Measurements from ENCODE around the gene FAS. TPM values are rescaled to one million over a fixed set of nuclear protein-coding genes. Genes with fewer than 3 reads are reported as not detected.

Gene FAS
- polyA plus RNA-seq, 3 donors, result 27.3 to 28.9 (median 27.9) TPM

DNA sequence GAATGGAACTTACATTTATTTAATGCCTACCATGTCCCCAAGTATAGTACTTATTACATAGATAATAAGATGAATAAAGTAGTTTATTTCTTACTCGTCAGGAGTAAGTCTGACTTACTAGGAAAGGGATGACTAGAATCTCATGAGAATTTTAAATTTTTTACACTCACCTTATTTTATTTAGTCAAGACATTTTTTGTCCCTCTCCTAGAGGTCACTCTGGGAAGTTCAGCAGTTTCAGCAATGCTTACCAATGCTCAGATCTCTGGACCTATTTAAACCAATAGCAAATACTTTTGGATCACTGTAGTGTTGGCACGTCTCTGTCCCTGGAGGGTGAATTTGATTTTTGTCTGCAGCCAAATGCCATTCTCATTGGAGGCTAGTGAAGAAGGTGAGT is 27.3 kb upstream of the FAS start:
- Mint-ChIP-seq H3K27ac (no peak overlapping the region), H3K36me3 (no peaks in the 10 kb centered on the region), H3K9me3 (no peaks in the 10 kb centered on the region), H3K4me3 (no peak overlapping the region), H3K4me1 (peaks cover 29% of the 10 kb centered on the region), H3K27me3 (ENCODE audit: low read depth in 3 of 3) (no peaks in the 10 kb centered on the region)
- Histone ChIP-seq H3K4me1 (ENCODE audit: control insufficient read depth in 1 of 2, insufficient read depth in 2 of 2, low read length in 2 of 2) (peaks cover 13 to 15% of the 10 kb centered on the region in 2 donors), H3K4me3 (replicated peaks in 1 of 3; ENCODE audit: low read depth in 2 of 3, low read length in 3 of 3) (no peak overlapping the region), H3K9ac (ENCODE audit: insufficient read depth, low read length, poor library complexity, severe bottlenecking) (no peak overlapping the region), H3K27ac (ENCODE audit: low read depth in 1 of 2, low read length in 2 of 2) (no peak overlapping the region), H2AFZ (ENCODE audit: insufficient read depth, low read depth, low read length, poor library complexity, severe bottlenecking) (no peak overlapping the region), H3K4me2 (replicated peaks; ENCODE audit: extremely low read depth, low read length, poor library complexity, severe bottlenecking) (no peak overlapping the region), H3K27me3 (ENCODE audit: control insufficient read depth in 2 of 2, insufficient read depth in 2 of 2, low read length in 2 of 2) (no peaks in the 10 kb centered on the region), H3K36me3 (replicated peaks in 1 of 2; ENCODE audit: control insufficient read depth in 1 of 2, insufficient read depth in 2 of 2, low read length in 2 of 2) (no peaks in the 10 kb centered on the region), H3K79me2 (ENCODE audit: insufficient read depth, low read length) (no peaks in the 10 kb centered on the region), H4K20me1 (ENCODE audit: insufficient read depth, low read length) (no peaks in the 10 kb centered on the region), H3K9me3 (replicated peaks in 1 of 2; ENCODE audit: control insufficient read depth in 1 of 2, insufficient read depth in 1 of 2, low read length in 2 of 2) (no peaks in the 10 kb centered on the region)
- intact Hi-C loops (cut with micrococcal nuclease), result no loop called here
- no peak for DNase-seq
- TF ChIP-seq, protein P1, sequence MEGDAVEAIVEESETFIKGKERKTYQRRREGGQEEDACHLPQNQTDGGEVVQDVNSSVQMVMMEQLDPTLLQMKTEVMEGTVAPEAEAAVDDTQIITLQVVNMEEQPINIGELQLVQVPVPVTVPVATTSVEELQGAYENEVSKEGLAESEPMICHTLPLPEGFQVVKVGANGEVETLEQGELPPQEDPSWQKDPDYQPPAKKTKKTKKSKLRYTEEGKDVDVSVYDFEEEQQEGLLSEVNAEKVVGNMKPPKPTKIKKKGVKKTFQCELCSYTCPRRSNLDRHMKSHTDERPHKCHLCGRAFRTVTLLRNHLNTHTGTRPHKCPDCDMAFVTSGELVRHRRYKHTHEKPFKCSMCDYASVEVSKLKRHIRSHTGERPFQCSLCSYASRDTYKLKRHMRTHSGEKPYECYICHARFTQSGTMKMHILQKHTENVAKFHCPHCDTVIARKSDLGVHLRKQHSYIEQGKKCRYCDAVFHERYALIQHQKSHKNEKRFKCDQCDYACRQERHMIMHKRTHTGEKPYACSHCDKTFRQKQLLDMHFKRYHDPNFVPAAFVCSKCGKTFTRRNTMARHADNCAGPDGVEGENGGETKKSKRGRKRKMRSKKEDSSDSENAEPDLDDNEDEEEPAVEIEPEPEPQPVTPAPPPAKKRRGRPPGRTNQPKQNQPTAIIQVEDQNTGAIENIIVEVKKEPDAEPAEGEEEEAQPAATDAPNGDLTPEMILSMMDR (IDR thresholded peaks at IDR 0.05), result no peak
- 100% methylated on average over 1 of the region's 2 CpGs for WGBS (ENCODE audit: insufficient coverage)

DNA sequence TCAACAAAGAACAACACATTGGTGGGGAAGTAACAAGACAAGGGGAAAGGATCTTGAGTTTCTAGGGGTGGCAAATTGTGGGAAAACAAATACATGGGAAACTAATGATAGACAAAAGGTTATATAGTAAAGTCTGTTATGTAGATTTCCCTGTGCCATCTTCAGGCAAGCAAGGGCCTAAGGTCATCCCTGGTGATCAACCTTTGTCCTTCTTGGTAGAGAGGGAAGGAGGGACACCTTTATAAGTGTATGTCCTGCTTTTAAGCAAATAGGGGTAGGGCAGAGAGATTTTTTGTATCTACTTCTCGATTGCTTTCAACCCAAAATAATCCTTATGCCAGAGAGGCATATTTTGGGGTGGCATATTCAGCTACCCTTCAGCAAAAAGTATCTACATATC is 26.2 kb upstream of the FAS start:
- no CpG with 5 or more reads among the region's 1 CpG for WGBS (ENCODE audit: insufficient coverage)
- TF ChIP-seq, protein P1 (IDR thresholded peaks at IDR 0.05), result no peak
- H3K79me2 ChIP-seq (ENCODE audit: insufficient read depth, low read length), result no peaks in the 10 kb centered on the region

More for the DNA sequence above, 26.2 kb upstream of the FAS start:
- Histone ChIP-seq H4K20me1 (ENCODE audit: insufficient read depth, low read length) (no peaks in the 10 kb centered on the region), H3K4me1 (ENCODE audit: control insufficient read depth in 1 of 2, insufficient read depth in 2 of 2, low read length in 2 of 2) (peaks cover 13 to 15% of the 10 kb centered on the region in 2 donors), H3K9ac (ENCODE audit: insufficient read depth, low read length, poor library complexity, severe bottlenecking) (no peak overlapping the region), H3K4me3 (replicated peaks in 1 of 3; ENCODE audit: low read depth in 2 of 3, low read length in 3 of 3) (no peak overlapping the region), H3K9me3 (replicated peaks in 1 of 2; ENCODE audit: control insufficient read depth in 1 of 2, insufficient read depth in 1 of 2, low read length in 2 of 2) (no peaks in the 10 kb centered on the region), H3K27ac (ENCODE audit: low read depth in 1 of 2, low read length in 2 of 2) (no peak overlapping the region), H3K27me3 (ENCODE audit: control insufficient read depth in 2 of 2, insufficient read depth in 2 of 2, low read length in 2 of 2) (no peaks in the 10 kb centered on the region), H3K36me3 (replicated peaks in 1 of 2; ENCODE audit: control insufficient read depth in 1 of 2, insufficient read depth in 2 of 2, low read length in 2 of 2) (no peaks in the 10 kb centered on the region), H2AFZ (ENCODE audit: insufficient read depth, low read depth, low read length, poor library complexity, severe bottlenecking) (peak overlapping the region; percentile 33), H3K4me2 (replicated peaks; ENCODE audit: extremely low read depth, low read length, poor library complexity, severe bottlenecking) (no peak overlapping the region)
- Mint-ChIP-seq H3K27me3 (ENCODE audit: low read depth in 3 of 3) (no peaks in the 10 kb centered on the region), H3K4me1 (peaks cover 29% of the 10 kb centered on the region), H3K27ac (peak overlapping the region in 1 of 7 donors; percentile 10), H3K36me3 (no peaks in the 10 kb centered on the region), H3K4me3 (no peak overlapping the region), H3K9me3 (no peaks in the 10 kb centered on the region)
- intact Hi-C loops (cut with micrococcal nuclease), result no loop called here
- no peak for DNase-seq
